GM21526 (cell line): ENCODE data around the gene CCSER2.
"Not testable (repeated sequence)": the region's sequence is repeated elsewhere in the genome, so short reads cannot be mapped to it uniquely, and the experiment has no call there.

Experiments used
- ATAC-seq: cut with Tn5 transposase; IDR thresholded peaks from one replicate; pipeline ENCODE4 v1.9.1; 2021; ENCODE audit warnings: moderate library complexity; ENCODE audit not compliant: unreplicated experiment, low FRiP score

CCSER2 gene, protein sequence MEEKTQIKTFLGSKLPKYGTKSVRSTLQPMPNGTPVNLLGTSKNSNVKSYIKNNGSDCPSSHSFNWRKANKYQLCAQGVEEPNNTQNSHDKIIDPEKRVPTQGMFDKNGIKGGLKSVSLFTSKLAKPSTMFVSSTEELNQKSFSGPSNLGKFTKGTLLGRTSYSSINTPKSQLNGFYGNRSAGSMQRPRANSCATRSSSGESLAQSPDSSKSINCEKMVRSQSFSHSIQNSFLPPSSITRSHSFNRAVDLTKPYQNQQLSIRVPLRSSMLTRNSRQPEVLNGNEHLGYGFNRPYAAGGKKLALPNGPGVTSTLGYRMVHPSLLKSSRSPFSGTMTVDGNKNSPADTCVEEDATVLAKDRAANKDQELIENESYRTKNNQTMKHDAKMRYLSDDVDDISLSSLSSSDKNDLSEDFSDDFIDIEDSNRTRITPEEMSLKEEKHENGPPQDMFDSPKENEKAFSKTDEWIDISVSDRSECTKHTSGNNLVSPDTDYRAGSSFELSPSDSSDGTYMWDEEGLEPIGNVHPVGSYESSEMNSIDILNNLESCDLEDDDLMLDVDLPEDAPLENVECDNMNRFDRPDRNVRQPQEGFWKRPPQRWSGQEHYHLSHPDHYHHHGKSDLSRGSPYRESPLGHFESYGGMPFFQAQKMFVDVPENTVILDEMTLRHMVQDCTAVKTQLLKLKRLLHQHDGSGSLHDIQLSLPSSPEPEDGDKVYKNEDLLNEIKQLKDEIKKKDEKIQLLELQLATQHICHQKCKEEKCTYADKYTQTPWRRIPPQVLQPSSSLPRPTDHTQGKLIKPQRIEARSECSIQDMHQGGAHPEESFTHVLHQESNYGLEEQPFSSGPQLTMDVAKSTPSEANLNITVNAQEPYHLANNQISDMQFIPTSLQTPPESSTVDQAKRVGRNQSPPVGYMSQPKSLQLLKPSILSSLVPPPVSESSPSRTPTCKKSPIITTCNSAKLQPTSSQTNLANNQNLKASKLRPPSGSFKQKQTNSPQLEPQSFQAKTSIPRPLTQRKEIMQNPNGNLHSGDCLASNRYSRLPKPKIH

DNA sequence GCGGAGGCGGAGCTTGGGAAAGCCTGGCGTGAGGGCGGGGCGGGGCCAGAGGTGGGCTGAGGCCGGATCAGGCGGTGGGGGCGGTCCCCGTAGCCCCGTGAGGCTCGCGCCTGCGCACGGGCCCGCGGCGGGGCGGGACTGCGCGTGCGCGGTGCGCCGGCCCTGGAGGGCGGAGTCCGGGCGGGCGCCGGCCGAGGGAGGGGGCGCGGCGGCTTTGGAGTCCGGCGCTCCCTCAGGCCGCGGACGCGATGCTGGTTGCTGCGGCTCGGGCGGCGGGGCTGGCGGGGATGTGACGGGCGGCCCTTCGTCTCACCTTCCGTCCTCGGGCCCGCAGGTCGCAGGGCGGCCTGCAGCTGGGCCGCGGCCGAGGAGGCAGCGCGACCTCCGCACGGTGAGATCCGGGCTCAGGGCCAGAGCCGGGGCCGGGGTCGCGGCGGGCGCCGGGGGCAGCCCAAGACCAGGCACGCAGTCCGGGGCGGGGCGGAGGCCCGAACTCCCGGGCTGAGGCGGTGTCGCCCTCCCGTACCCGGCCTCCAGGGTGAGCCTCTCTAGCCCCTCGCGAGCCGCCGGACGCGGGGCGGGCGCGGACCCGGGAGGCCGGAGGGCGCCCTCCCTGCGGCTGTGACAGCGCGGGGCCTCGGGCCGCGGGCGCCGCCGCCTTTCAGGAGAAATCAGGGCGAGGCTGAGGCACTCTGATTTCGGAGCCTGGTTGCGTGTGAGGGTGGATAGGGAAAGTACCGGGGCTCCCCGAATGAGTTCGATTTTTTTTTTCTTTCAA lies at the start of gene CCSER2:
Gene CCSER2, plus strand, starts transcription at position 172 of the 778 bp plus-strand sequence. CDS start 42,464 bp downstream, outside the sequence.
- peak; percentile 68 for ATAC-seq

DNA sequence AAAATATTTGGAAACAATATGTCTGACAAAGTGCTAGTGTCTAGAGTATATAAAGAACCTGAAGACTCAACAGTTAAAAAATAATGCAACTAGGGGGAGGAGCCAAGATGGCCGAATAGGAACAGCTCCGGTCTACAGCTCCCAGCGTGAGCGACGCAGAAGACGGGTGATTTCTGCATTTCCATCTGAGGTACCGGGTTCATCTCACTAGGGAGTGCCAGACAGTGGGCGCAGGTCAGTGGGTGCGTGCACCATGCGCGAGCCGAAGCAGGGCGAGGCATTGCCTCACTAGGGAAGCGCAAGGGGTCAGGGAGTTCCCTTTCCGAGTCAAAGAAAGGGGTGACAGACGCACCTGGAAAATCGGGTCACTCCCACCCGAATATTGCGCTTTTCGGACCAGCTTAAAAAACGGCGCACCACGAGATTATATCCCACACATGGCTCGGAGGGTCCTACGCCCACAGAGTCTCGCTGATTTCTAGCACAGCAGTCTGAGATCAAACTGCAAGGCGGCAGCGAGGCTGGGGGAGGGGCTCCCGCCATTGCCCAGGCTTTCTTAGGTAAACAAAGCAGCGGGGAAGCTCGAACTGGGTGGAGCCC lies 48.4 kb upstream of the CCSER2 start:
- ATAC-seq = not testable (repeated sequence)

DNA sequence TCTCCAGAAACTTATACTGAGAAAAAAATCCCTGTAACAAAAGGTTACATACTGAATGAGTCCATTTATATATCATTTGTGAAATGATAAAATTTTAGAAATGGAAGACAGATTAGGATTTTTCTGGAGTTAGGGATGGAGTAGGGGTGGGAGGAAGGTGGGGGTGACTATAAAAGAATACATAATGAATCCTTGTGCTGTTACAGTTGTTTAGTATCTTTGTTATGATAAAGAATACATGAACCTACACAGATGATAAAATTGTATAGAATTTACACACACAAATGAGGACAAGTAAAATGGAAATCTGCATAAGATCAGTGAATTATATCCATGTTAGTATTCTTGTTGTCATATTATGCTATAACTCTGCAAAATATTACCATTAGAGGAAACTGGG lies 41.7 kb upstream of the CCSER2 start:
- ATAC-seq = no peak

DNA sequence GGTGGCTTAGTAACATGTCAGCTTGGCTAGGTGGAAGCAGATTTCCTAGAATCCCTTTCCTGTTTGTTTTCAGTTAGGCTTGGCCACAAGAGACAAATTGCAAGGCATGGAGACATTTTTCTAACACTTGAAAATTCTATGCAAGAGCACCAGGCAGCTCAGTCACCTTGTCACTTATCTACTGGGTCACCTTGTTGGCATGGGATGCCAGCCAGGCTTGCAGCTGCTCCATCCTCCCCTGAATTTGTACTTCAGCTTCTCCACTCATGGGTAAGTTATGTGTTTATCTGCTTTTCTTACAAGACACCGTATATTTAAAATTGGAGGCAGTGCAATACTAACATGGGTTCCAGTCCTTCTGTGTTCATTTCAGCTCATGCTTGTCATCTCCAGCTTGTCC lies 40.2 kb upstream of the CCSER2 start:
- no peak for ATAC-seq

DNA sequence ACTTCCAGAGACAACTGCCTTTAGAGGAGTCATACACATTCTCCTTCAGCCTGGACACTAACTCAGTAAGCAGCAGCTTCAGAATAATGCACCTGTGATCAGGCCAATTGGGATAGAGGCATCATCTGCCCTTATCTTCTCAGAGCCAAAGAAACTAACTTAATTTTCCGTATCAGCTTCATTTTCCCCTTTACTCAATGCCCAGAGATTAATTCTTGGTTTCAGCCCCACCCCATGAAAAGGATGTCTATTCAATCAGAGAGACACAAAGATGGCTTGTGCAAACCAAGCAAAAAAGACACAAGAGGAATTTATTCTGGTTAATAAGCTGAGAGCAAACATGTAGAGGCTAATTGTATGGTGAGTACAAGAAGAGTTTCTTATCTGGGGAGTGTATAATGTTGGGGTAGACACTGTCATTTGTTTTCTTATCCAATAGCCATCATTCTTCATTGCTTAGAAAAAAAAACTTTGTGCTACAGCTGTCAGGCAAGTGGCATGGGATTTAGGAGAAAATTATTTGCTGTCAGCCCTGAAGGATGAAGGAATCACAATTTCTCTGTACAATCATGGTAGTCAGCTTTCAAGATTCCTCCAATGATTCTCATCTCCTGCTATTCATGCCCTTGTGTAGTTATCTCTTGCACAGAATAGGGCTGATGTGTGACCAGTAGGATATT lies 38.7 kb upstream of the CCSER2 start:
- no peak for ATAC-seq

DNA sequence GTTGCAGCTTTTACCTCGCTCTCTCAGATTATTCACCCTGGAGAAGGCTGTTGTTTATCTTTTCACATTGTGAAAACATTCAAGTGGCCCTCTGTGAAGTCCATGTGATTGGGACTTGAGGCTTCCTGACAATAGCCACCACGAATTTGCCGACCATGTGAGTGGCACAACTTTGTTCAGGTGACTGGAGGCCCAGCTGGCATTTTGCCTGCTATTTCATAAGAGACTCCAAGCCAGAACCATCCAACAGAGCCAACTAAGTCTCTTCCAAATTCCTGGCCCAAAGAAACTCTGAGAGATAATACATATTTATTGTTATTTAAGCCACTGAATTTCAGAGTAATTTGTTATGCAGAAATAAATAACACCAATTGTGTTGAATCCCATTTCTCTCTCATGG lies 38.2 kb upstream of the CCSER2 start:
- ATAC-seq = no peak

DNA sequence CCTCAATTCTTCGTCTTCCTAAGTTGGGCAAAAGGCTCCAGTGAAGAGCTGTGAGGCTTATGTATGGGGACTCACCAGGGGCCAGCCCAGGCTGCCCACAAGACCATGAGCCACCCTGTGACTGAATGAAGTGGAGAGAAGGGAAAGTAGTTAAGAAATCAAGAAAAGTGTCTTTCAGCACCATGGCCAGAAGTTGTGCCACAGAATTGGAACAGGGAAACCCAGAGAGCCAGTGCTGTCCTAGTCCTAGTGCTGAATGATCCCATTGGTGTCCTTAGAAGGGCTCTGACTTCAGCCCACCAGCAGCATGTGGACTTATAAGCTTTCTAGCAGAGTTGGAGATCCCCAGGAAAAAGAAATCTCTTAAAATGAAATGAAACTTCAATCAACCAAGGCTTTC lies 37.0 kb upstream of the CCSER2 start:
- ATAC-seq = no peak

DNA sequence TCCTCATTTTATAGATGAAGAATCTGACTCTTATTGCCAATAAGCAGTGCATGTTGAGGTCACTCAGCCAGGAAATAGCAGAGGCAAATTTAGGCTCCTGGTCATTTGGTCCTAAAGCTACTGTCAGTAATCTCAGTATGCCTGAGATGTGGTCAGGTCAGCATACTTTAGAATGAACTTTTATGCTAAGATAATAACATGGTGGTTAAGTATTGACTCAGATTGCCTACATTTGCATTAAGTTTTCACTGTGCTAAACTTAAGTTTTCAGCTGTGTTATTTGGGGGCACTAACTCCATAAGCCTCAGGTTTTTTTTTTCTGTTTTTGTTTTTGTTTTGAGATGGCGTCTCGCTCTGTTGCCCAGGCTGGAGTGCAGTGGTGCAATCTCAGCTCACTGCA lies 35.9 kb upstream of the CCSER2 start:
- ATAC-seq = peak; percentile 59

DNA sequence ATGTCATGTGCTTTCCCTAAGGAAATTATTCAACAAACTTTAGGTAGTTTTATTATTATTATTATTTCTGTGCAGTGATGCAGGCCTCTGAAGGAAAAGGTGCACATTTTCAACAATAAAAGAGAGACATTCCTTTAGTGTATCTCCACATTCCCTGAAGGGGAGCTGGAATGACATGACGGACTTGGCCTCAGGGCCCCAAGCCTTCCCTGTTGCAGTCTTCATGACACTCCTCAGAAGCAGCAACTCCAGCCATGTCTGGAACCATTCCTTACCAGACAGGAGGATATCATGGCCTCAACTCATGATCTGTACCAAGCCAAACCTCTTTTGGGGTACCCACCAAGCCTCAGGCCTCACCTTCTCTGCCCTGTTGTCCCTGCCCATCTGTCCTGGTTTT lies 35.2 kb upstream of the CCSER2 start:
- ATAC-seq = no peak

DNA sequence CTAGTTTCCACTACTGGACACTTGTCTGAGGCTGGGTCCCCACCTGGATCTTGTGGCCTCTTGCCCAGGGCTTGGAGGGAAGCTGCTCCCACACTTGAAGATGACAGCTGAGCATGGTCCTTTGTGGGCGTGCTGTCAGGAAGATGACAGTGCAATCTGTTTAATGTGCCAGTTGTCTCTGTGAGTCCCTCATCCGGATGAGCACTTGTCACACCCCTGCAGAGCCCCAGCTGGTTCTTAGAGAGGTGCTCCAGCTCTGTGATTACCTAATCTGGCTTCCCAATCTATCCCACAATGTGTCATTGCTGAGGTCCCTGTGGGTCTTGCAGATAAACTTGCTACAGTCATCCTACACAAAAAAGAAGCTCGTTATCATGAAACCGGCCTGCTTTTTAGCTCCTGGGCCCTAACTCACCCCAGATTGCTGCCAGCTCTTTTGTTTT lies 34.8 kb upstream of the CCSER2 start:
- ATAC-seq = no peak

DNA sequence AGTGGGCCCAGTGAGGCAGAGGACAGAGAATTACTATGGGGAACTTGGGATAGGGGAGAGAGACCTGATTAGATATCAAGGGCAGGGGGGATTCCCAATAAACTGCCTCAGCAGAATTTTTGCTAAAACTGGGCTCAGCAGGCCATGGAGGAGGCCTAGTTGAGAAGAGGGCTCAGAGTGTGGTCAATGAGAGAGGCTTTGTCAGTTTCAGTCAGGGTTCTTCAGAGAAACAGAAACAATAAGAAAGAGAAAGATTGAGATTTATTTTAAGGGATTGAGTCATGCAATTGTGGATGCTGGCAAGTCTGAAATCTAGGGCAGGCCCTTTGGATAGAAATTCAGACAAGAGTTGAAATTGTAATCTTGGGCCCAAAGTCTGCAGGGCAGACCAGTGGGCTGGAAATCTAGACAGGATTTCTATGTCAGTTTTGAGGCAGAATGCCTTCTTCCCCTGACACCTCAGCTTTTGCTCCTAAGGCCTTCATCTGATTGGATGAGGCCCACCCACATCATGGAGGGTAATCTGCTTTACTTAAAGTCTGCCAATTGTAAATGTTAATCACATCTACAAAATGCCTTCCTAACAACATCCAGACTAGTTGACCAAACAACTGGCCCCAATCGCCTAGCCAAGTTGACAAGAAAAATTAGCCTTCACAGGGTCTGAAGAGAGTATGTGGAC lies 33.5 kb upstream of the CCSER2 start:
- peak; percentile 80 for ATAC-seq

DNA sequence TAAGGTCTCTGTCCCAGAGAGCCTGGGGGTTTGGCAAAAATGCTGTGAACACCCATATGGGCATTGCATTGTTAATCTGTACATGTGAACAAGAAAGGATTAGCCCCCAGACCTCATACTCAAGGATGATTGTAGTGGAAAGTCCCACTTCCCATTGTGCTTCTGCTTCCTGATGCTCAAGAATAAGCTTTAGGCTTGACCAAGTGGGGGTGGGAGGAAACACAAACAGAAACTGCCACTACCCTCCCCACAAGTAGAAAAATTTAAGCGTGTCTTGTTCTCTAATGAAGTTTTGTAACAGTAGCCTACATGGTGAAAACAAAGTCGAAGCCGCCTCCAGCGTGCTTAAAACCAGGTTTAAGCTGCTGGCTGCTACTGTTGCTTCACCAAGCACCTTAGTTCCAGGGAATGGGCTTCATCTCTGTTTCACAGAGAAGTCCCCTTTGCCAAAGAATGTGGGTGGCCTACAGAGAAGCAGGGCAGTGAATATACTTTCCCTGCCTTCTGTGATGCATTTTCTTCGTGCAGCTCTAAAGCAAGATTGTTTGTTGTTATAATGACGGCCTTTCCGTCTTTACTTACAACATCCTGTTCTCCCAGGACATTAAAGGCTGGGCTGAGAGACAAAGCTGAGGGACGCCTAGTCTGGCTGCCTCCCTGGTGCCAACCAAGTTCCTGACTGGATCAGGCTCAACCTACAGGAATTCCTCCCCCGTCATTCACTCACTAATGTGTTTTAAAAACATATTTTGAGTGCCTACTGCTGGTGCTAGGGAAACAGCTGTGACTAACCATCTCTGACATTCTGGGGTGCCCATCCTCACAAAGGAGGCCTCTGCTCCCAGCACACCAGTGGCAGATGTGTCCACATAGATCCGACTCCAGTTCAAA lies 32.1 kb upstream of the CCSER2 start:
- ATAC-seq = no peak

DNA sequence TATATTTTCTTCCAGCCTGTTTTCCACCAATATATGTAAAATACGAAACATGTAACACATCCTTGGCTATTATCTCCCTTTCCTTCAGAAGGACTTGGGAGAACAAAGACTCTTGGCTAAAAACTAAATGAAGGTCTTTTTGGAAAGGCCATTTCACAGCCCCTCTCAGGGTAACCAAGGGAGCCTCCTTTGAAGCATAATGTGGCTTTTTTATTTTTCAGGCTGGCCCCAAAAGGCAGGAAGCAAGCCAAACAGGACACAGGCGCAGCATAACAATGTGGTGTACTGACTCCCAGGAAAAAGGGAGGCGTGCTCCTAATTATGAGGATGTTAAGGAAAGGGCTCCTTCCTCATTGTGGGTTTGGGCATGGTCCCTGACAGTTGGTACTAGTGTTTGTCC lies 30.3 kb upstream of the CCSER2 start:
- ATAC-seq = no peak

DNA sequence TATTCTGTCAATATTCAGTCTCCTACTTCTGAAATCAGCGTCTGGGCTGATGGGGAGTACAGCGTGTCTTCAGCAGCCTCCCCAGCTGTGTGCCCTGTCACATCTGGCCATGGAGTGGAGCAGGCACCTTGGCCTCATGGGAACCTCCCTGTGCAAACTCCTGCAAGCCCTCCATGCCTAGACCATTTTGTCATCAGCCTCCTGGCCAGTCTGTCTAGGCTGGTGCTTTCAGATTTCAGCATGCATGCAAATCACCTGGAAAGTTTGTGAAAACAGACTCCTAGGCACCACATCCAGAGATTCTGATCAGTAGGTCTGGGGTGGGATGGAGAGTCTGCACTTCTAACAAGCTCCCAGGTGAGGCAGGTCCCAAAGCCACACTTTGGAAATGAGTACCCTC lies 26.2 kb upstream of the CCSER2 start:
- no peak for ATAC-seq

DNA sequence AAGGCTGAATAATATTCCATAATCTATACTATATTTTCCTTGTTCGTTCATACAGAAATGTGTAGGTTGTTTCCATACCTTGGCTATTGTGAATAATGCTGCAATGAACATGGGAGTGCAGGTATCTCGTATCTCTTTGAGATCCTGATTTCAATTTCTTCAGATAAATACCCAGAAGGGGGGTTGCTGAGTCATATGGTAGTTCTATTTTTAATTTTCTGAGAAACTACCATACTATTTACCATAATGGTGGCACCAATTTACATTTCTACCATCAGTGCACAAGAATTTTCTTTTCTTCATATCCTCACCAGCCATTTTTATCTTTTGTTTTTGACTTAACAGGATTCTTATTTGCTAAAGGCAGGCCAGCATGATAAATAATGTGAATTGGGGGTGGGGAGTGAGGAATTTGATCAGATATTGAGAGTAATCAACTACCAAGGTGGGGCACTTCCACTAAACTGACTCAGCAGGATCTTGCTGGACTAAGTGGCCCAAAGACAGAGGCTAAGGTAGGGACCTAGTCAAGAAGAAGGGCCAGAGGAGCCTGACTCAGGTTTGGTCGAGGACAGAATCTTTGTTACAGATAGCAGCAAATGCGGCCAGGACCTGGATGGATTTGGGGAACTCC lies 21.5 kb upstream of the CCSER2 start:
- no peak for ATAC-seq

DNA sequence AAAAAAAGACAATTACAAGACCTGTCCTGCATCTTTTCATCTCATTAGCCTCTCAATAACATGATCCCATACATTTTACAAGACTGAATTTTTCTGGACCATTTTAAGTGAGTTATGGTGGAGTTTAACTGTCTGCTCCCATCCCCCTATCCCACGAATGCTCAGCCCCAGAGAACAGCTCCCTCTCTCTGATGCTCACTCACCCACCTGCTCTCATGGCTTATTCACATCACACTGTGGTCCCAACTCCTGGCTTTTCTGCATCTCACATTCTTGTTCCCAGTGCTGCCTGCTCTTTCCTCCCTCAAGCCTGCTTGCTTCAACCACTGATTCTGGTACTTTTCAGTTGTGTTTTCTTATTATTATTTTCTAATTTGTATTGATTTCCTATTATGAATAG lies 20.4 kb upstream of the CCSER2 start:
- ATAC-seq = no peak

DNA sequence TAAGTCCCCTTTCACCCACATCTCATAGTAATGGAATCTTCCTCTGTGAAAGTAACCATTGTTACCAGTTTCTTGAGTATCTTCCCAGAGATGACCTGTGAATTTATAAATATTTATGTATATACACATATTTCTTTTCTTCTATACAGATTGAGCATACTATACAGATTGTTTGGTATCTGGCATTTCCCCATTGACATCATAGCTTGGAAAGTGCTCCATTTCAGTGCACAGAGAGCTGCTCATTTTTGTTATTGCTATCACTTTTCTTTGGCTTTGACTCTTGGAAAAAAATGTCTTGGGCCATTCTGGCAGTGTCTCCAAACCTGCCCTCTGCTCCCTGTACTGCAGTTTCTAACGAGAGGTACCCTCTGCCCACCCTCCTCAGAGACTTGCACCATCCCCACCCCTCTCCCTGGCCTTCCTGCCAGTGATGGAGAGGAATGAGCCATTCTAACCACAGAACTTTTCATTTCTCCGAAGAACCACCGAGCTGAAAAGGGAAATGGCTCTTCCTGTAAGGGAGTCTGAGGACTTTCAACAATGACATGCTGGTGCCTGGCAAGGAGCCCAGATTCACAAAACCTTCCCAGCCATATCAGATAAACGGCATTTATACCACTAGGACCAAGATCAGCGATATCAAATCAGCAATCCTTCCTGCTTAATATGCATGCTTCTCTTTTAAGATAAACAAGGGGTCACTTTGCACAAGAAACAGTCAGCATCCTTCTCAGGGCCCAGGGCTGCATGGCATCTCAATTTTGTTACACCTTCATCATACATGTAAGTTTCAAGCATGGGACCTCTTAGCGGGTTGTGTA lies 19.7 kb upstream of the CCSER2 start:
- peak; percentile 53 for ATAC-seq
